HepG2 (cell line): Measurements from ENCODE around the gene PLEKHN1. TPM values are rescaled to one million over a fixed set of nuclear protein-coding genes. Genes with fewer than 3 reads are reported as not detected.

Experiments used
- ATAC-seq: fragments of 200-7000 bp; cut with Tn5 transposase; 3 replicates; pipeline ENCODE4 v1.9.1; 2020; ENCODE audit warnings: mild to moderate bottlenecking, moderate library complexity
- BruUV-seq: library from RNA; stranded (reverse); fragments of 400-500 nt; replicated peaks from 2 replicates; lab custom pipeline; 2021; lab: Mats Ljungman, UMichigan
- CTCF ChIA-PET: fragments of 300-600 bp; formaldehyde crosslinking; extraction: SDS; loops from one replicate; lab custom pipeline; 2021; ENCODE audit warnings: low total read pairs, inconsistent platforms, low intra/inter-chr PET ratio; lab: Yijun Ruan, JAX
- POLR2A ChIA-PET: fragments of 350-600 bp; sonication (Branson Sonifier 250); formaldehyde crosslinking; loops from one replicate; lab custom pipeline; 2020; ENCODE audit warnings: antibody characterized with exemption, inconsistent platforms; lab: Yijun Ruan, JAX
- DNase-seq: peaks from one replicate; pipeline ENCODE4 v3.0.0-alpha.2; 2015; ENCODE audit warnings: low spot score
- FAIRE-seq: peaks from 3 replicates; lab custom pipeline; 2011; peaks lifted over from hg19 to GRCh38; lab: Jason Lieb, UNC
- H2AFZ ChIP-seq: one replicate; pipeline ENCODE4 v1.6.1; 2011; ENCODE audit warnings: low read length, inconsistent platforms
- H3K27ac ChIP-seq: fragments of 300-600 bp; 3 replicates; pipeline ENCODE4 v1.8.0; 2011; ENCODE audit warnings: mixed run types, mild to moderate bottlenecking, mixed read lengths, low read length, inconsistent platforms; ENCODE audit not compliant: insufficient read depth; ENCODE audit errors: extremely low read length
- H3K27me3 ChIP-seq, 2 experiments: fragments of 200-600 bp in 1 of 2; 2 replicates in 1 of 2; 3 replicates in 1 of 2; pipeline versions ENCODE4 v1.6.0 to v1.8.0; 2011; ENCODE audit warnings: low read length in 2 of 2, mild to moderate bottlenecking in 2 of 2, moderate library complexity in 2 of 2, inconsistent platforms in 1 of 2; ENCODE audit not compliant: insufficient read depth in 2 of 2, control insufficient read depth in 1 of 2
- H3K36me3 ChIP-seq, 2 experiments: fragments of 200-600 bp in 1 of 2; replicated peaks in 1 of 2; 2 replicates in 1 of 2; 3 replicates in 1 of 2; pipeline versions ENCODE4 v1.5.1 to v1.8.0; 2011; ENCODE audit warnings: low read length in 2 of 2, inconsistent platforms in 1 of 2; ENCODE audit not compliant: insufficient read depth in 2 of 2, control insufficient read depth in 1 of 2
- H3K4me1 ChIP-seq: 2 replicates; pipeline ENCODE4 v1.5.1; 2012; ENCODE audit warnings: low read length, inconsistent platforms; ENCODE audit not compliant: insufficient read depth
- H3K4me2 ChIP-seq: 2 replicates; pipeline ENCODE4 v1.6.0; 2011; ENCODE audit warnings: low read depth, low read length, inconsistent platforms
- H3K4me3 ChIP-seq, 3 experiments: fragments of 200-600 bp in 1 of 3; sonication (generic), shearing (Covaris generic) in 1 of 3; replicated peaks in 1 of 3; 2 replicates each; pipeline ENCODE4 v1.5.1; 2011 to 2016; ENCODE audit warnings: low read length in 3 of 3, inconsistent platforms in 2 of 3, low read depth in 2 of 3, mild to moderate bottlenecking in 2 of 3, control low read depth in 1 of 3, mixed read lengths in 1 of 3; ENCODE audit not compliant: insufficient read depth in 1 of 3
- H3K79me2 ChIP-seq: one replicate; pipeline ENCODE4 v1.6.1; 2011; ENCODE audit warnings: low read length, inconsistent platforms; ENCODE audit not compliant: insufficient read depth
- H3K9ac ChIP-seq: 2 replicates; pipeline ENCODE4 v1.6.0; 2011; ENCODE audit warnings: mild to moderate bottlenecking, low read depth, low read length, inconsistent platforms; ENCODE audit not compliant: insufficient read depth
- H3K9me3 ChIP-seq: 2 replicates; pipeline ENCODE4 v1.5.1; 2012; ENCODE audit warnings: mild to moderate bottlenecking, low read length
- H4K20me1 ChIP-seq: 2 replicates; pipeline ENCODE4 v1.6.0; 2011; ENCODE audit warnings: inconsistent platforms, mild to moderate bottlenecking, low read length, moderate library complexity; ENCODE audit not compliant: insufficient read depth
- AGO1 ChIP-seq: fragments of 200-400 bp; formaldehyde crosslinking; IDR thresholded peaks from 2 replicates; pipeline ENCODE4 v1.6.1; 2017; ENCODE audit warnings: mild to moderate bottlenecking, low read depth, low read length, moderate library complexity; ENCODE audit not compliant: poor library complexity, severe bottlenecking
- AGO2 ChIP-seq: fragments of 200-400 bp; formaldehyde crosslinking; optimal IDR thresholded peaks from 2 replicates; pipeline ENCODE3; 2017; ENCODE audit warnings: mild to moderate bottlenecking, low read depth, low read length, moderate library complexity
- ELF1 ChIP-seq: sonication (generic); formaldehyde crosslinking; IDR thresholded peaks from 2 replicates; pipeline ENCODE4 v1.4.0; 2020; ENCODE audit warnings: missing genetic modification reagents
- ELF3 ChIP-seq: IDR thresholded peaks from 2 replicates; pipeline ENCODE4 v1.6.1; 2016; ENCODE audit warnings: missing genetic modification reagents, missing compliant biosample characterization
- GABPA ChIP-seq, 2 experiments: IDR thresholded peaks; 2 replicates each; pipeline ENCODE4 v1.6.1; 2011 to 2016; ENCODE audit warnings: low read depth in 2 of 2, low read length in 1 of 2, missing biosample characterization in 1 of 2, missing genetic modification characterization in 1 of 2
- HES4 ChIP-seq: sonication (generic); formaldehyde crosslinking; IDR thresholded peaks from 2 replicates; pipeline ENCODE4 v1.9.0; 2021; ENCODE audit warnings: mild to moderate bottlenecking, missing genetic modification reagents, borderline replicate concordance
- MAZ ChIP-seq, 2 experiments: sonication (generic) in 1 of 2; formaldehyde crosslinking in 1 of 2; IDR thresholded peaks; 2 replicates each; pipeline versions ENCODE4 v1.5.0 to v1.6.1; 2012 to 2020; ENCODE audit warnings: low read depth in 2 of 2, mild to moderate bottlenecking in 2 of 2, borderline replicate concordance in 1 of 2, improper control_type of control experiment in 1 of 2, low read length in 1 of 2, missing genetic modification reagents in 1 of 2, moderate library complexity in 1 of 2
- POGZ ChIP-seq: sonication (generic); formaldehyde crosslinking; IDR thresholded peaks from 2 replicates; pipeline ENCODE4 v1.4.0; 2020; ENCODE audit warnings: mild to moderate bottlenecking, missing genetic modification reagents
- RBFOX2 ChIP-seq: fragments of 200-400 bp; formaldehyde crosslinking; IDR thresholded peaks from 2 replicates; pipeline ENCODE4 v1.6.1; 2017; ENCODE audit warnings: low read depth, mild to moderate bottlenecking, low read length
- ZNF451 ChIP-seq: sonication (generic); formaldehyde crosslinking; IDR thresholded peaks from 2 replicates; pipeline ENCODE4 v1.5.0; 2020; ENCODE audit warnings: mild to moderate bottlenecking, missing genetic modification reagents
- ZNF572 ChIP-seq: sonication (generic); formaldehyde crosslinking; IDR thresholded peaks from 2 replicates; pipeline ENCODE4 v1.5.1; 2020; ENCODE audit warnings: mild to moderate bottlenecking, missing genetic modification reagents
- ZNF607 ChIP-seq: sonication (generic); formaldehyde crosslinking; IDR thresholded peaks from 2 replicates; pipeline ENCODE4 v1.5.1; 2020; ENCODE audit warnings: missing genetic modification reagents, mild to moderate bottlenecking, borderline replicate concordance
- ZNF709 ChIP-seq: sonication (generic); formaldehyde crosslinking; IDR thresholded peaks from 2 replicates; pipeline ENCODE4 v1.5.0; 2020; ENCODE audit warnings: mild to moderate bottlenecking, missing genetic modification reagents
- ZNF747 ChIP-seq: sonication (generic); formaldehyde crosslinking; IDR thresholded peaks from 2 replicates; pipeline ENCODE4 v1.8.1; 2023; ENCODE audit warnings: missing genetic modification reagents, mild to moderate bottlenecking, borderline replicate concordance
- ZNF790 ChIP-seq: sonication (generic); formaldehyde crosslinking; IDR thresholded peaks from 2 replicates; pipeline ENCODE4 v1.8.0; 2022; ENCODE audit warnings: missing genetic modification reagents, mild to moderate bottlenecking, borderline replicate concordance
- WGBS: methylation state at CpG from one replicate; pipeline ENCODE4 v1.1.6; 2017; ENCODE audit warnings: low lambda C conversion rate; 5-methylcytosine and 5-hydroxymethylcytosine counted together
- in situ Hi-C: cut with HindIII; loops from 2 replicates; pipeline ENCODE4 v1.10.0; 2017; ENCODE audit warnings: low pct_unique_long_range_greater_than_20kb; ENCODE audit not compliant: extremely low pct_ligation_motif_present
- intact Hi-C: fragments of 100-400 bp; cut with micrococcal nuclease; formaldehyde crosslinking; loops from one replicate; pipeline ENCODE4 v1.10.0; 2022; ENCODE audit not compliant: unreplicated experiment
- polyA plus RNA-seq, 8 experiments: library from polyadenylated mRNA; depleted of rRNA in 3 of 8; stranded (reverse) in 7 of 8; unstranded in 1 of 8; fragments of >200 nt; fragmentation: Illumina TruSeq in 4 of 8; extraction: Trizol in 4 of 8; gene quantifications; 2 replicates each; pipeline versions ENCODE4 v1.2.1 to v1.2.3, GENCODE V29; 2011 to 2016; ENCODE audit warnings: low read depth in 4 of 8, missing spikeins in 1 of 8, mixed read lengths in 1 of 8; ENCODE audit not compliant: insufficient read depth in 1 of 8
- total RNA-seq, 5 experiments: library from RNA; depleted of rRNA; stranded (reverse); fragments of >200 nt; fragmentation: Illumina TruSeq; extraction: Trizol; gene quantifications; 2 replicates each; pipeline ENCODE4 v1.2.3, GENCODE V29; 2016; ENCODE audit warnings: low read depth in 1 of 5
- TF ChIP-seq, protein P1 (sequence below): sonication (generic); formaldehyde crosslinking; IDR thresholded peaks from 2 replicates; pipeline ENCODE4 v1.4.0; 2020; ENCODE audit warnings: mild to moderate bottlenecking, missing genetic modification reagents
- TF ChIP-seq, protein P2 (sequence below), 2 experiments: sonication (generic) in 1 of 2; formaldehyde crosslinking in 1 of 2; IDR thresholded peaks; 2 replicates each; pipeline versions ENCODE4 v1.5.1 to v1.6.1; 2011 to 2020; ENCODE audit warnings: borderline replicate concordance in 1 of 2, low read depth in 1 of 2, low read length in 1 of 2, mild to moderate bottlenecking in 1 of 2, missing genetic modification reagents in 1 of 2, moderate library complexity in 1 of 2

The PLEKHN1 gene
- total and polyA plus RNA-seq, 2 of the 13 experiments (the other 11 are each of a cell fraction or from before 2014, with no cell fraction given) = 0.42 to 0.58 TPM

DNA sequence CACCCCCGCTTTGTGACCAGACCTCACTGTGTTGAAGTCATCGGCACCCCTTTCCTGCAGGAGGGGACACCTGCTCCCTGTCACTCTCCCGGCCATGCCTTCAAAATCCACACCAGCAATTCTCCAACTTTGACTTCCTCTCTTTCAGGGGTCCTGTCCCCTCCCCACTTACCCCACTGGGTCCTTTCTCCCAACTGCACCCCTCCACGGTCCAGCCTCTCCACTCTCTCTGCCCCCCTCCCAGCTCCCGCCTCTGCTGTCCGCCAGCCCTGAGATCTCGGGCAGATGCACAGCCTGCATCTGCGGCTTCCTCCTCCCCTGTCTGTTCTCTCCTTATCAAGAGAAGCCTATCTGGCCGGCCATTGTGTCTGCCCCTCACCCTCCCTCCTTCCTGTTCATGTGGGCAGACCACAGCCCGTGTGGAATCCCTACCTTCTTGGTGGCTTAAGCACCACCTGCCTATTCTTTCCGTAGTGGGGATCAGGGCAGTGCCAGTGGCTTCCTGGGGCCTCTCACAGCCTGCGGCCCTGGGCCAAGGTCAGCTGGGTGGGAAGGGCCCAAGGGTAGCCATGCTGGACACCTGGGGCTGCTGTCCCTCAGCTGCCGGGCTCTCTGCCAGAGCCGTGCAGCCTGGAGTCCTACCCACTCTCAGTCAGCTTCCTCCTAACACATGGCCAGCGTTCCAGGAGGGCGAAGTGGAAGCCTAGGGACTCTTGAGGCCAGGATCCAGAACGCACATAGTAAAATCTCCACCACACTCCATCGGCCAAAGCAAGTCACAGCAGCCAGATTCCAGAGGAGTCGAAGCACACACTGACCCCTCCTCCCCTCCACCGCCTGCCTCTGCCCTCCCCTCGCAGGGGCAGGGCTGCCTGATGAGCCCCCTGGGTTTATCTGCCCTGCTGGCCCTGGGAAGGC is 38.8 kb downstream of the PLEKHN1 start (continued):
- peak; percentile 23; the same call in 1 of the 2 replicates for TF ChIP-seq MAZ (IDR thresholded peaks at IDR 0.05; ENCODE audit: borderline replicate concordance, low read depth, low read length)
- peak; percentile 68; the same call in 1 of the 2 replicates for TF ChIP-seq MAZ (CRISPR knock-in tag; IDR thresholded peaks at IDR 0.05; ENCODE audit: low read depth)
- TF ChIP-seq POGZ (CRISPR knock-in tag) = no peak; the same call in 1 of the 2 replicates

DNA sequence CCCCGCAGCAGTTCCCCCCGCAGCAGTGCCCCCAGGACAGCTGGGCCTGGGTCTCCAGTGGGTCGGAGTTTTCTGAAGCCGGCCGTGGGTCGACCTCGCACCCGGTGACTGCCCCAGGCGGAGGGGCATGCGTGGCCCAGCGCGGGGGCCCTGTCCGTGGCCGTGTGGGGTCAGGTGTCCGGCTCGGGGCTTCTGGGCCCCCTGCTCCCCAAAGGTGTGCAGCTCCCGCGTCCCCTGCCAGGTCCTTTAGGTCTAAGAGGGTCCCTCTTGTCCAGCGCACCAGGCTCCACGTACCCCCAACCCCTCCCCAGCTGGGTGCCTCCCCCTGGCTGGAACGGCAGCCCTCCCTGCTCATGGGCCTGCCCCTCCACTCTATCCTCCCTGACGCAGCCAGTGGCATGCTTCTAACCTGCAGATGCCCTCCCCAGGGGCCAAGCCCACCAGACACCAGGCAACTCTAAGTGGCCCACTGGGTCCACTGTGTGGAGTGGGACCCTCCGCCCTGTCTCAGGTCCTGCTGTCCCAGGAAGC is 39.6 kb downstream of the PLEKHN1 start:
- TSS peak; percentile 70 for BruUV-seq
- peaks cover 12% of the 10 kb centered on the region for H3K79me2 ChIP-seq
- POLR2A ChIA-PET = interaction anchor here (0.7 to 4.1 kb wide), 15 partner anchors 8 to 281 kb away, joined by 3 to 61 read pairs (median 4); partner anchors contain the start of genes AGRN, ISG15 and UBE2J2
- no peaks in the 10 kb centered on the region for H4K20me1 ChIP-seq
- in situ Hi-C loops = no loop called here
- ATAC-seq (peak; percentile 17), FAIRE-seq (no peak), DNase-seq (no peak)
- H3K9ac ChIP-seq = peak overlapping the region; percentile 77
- intact Hi-C loops = loop anchor here (10.0 kb wide), 1 partner anchor 229 kb away; the partner anchor contains the start of genes B3GALT6 and SDF4
- no peaks in the 10 kb centered on the region for H3K36me3 ChIP-seq
- peak overlapping the region; percentile 88 for H3K27ac ChIP-seq
- 7% methylated on average over 3 of the region's 23 CpGs for WGBS
- H3K9me3 ChIP-seq = no peaks in the 10 kb centered on the region
- H3K4me3 ChIP-seq = peak overlapping the region; percentile 56 to 77 (median 70)
- H3K27me3 ChIP-seq = no peaks in the 10 kb centered on the region
- CTCF ChIA-PET = no interaction called here
- peak overlapping the region; percentile 87 for H3K4me2 ChIP-seq
- no peak overlapping the region for H2AFZ ChIP-seq
- H3K4me1 ChIP-seq = peaks cover 54% of the 10 kb centered on the region
- TF ChIP-seq ZNF451 (CRISPR knock-in tag) (peak; percentile 0; the same call in 1 of the 2 replicates), ZNF709 (CRISPR knock-in tag) (0 out of 2 replicates have a peak, but pooled peaks have one; percentile 26), ELF3 (CRISPR knock-in tag) (no peak), ZNF572 (CRISPR knock-in tag) (peak; percentile 53; the same call in 1 of the 2 replicates), AGO2 (peak; percentile 84), RBFOX2 (peak; percentile 72), GABPA (IDR thresholded peaks at IDR 0.05; ENCODE audit: low read depth, low read length) (no peak), GABPA (CRISPR knock-in tag; IDR thresholded peaks at IDR 0.05; ENCODE audit: low read depth) (no peak), HES4 (CRISPR knock-in tag) (peak; percentile 68; the same call in 1 of the 2 replicates), AGO1 (peak; percentile 82), ZNF607 (CRISPR knock-in tag) (peak; percentile 55), ELF1 (CRISPR knock-in tag) (no peak), ZNF747 (CRISPR knock-in tag) (no peak), ZNF790 (CRISPR knock-in tag) (peak; percentile 16; the same call in 1 of the 2 replicates)
- TF ChIP-seq, protein P1, sequence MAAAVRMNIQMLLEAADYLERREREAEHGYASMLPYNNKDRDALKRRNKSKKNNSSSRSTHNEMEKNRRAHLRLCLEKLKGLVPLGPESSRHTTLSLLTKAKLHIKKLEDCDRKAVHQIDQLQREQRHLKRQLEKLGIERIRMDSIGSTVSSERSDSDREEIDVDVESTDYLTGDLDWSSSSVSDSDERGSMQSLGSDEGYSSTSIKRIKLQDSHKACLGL (CRISPR knock-in tag) = 0 out of 2 replicates have a peak, but pooled peaks have one; percentile 11
- TF ChIP-seq, protein P2, sequence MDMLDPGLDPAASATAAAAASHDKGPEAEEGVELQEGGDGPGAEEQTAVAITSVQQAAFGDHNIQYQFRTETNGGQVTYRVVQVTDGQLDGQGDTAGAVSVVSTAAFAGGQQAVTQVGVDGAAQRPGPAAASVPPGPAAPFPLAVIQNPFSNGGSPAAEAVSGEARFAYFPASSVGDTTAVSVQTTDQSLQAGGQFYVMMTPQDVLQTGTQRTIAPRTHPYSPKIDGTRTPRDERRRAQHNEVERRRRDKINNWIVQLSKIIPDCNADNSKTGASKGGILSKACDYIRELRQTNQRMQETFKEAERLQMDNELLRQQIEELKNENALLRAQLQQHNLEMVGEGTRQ (IDR thresholded peaks at IDR 0.05; ENCODE audit: low read depth, low read length) = no peak
- TF ChIP-seq, protein P2 (CRISPR knock-in tag; IDR thresholded peaks at IDR 0.05; ENCODE audit: borderline replicate concordance) = no peak
